GM21381 (cell line): ENCODE measurements around the gene PLG.
A peak's percentile ranks its signal among the peaks of the same experiment; 100 is the strongest.
"Not testable (repeated sequence)": the region's sequence is repeated elsewhere in the genome, so short reads cannot be mapped to it uniquely, and the experiment has no call there.

ENCODE experiments used
- ATAC-seq: cut with Tn5 transposase; IDR thresholded peaks from one replicate; pipeline ENCODE4 v1.9.1; 2021; ENCODE audit warnings: mild to moderate bottlenecking, moderate library complexity; ENCODE audit not compliant: unreplicated experiment

PLG gene

DNA sequence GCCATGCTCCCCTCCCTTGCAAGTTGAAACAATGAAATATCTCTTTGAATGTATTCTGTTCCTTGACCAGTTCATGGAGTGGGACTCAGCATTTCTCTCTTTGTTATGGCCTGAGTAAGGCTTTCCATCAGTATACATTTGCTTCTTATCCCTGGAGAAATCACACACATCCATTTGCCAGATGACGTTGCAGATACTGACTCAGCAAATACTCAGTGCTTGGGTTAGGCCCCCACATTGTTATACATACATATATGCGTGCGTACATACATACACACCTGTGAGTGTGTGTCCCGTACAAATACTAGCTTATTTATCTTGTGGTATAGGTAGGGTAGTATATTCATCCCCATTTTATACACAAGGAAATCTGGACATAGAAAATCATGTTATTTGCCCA lies 72.4 kb downstream of the PLG start:
- ATAC-seq: no peak

GRCh38 chr6:160775792-160776580 lies 73.9 kb downstream of the PLG start:
- ATAC-seq: no peak

- not testable (repeated sequence) for ATAC-seq
Measured at GRCh38 chr6:160779095-160779494, 77.1 kb downstream of the PLG start.

DNA sequence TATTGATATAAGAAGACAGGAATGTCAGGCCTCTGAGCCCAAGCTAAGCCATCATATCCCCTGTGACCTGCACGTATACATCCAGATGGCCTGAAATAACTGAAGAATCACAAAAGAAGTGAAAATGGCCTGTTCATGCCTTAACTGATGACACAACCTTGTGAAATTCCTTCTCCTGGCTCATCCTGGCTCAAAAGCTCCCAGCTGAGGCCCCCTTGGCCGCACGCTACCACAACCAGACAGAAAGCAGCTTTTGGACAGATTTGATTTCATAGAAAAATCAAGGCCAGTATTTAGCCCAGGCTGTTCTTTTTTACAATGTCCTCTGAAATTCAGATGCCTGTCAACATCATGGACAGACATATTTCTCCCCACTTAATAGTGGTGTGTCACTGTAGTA lies 78.6 kb downstream of the PLG start:
- ATAC-seq: not testable (repeated sequence)

- no peak for ATAC-seq
Measured at GRCh38 chr6:160781298-160781697, 79.3 kb downstream of the PLG start.

GRCh38 chr6:160782228-160782627 lies 80.2 kb downstream of the PLG start:
- no peak for ATAC-seq

- no peak for ATAC-seq
Measured at GRCh38 chr6:160783741-160784140, 81.7 kb downstream of the PLG start.

DNA sequence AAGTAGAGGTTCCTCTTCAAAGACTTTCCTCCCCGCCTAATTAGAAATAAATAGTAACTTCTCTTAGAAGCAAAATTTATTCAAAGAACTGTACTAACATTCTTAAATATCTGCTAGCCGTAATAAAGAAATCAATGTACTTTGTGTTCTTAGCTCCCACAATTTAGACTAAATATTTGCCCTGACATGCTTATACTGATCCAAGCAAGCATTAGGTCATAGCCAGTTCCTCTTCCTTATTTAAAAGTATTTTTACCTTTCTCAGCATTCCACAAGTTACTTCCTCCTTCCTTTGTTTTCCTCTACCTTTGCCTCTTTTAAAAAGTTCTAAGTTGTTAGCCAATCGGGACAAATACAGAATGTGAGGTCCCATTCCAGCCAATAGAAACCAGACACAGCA lies 86.1 kb downstream of the PLG start:
- not testable (repeated sequence) for ATAC-seq

GRCh38 chr6:160788806-160789205 lies 86.8 kb downstream of the PLG start:
- no peak for ATAC-seq

GRCh38 chr6:160789263-160790027 lies 87.4 kb downstream of the PLG start:
- ATAC-seq: no peak

GRCh38 chr6:160790028-160790792 lies 88.2 kb downstream of the PLG start:
- ATAC-seq: peak; percentile 43

DNA sequence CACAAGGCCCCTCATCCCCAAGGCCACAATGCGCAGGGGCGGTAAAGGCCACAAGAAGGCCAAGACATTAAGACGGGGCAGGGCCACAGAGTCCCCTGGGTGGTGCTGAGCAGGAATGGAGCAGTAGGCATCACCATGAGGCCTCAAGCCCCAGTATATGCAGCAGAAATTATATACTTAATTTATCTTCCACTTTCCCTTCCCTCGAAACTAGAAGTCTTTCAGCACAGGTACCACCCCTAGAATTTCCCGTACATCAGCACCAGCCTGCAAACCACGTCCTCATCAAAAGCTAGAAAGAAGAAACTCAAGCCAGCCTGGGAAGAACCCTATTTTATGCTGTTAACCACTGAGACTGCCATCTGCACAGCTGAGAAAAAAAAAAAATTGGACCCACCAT lies 89.4 kb downstream of the PLG start:
- ATAC-seq: peak; percentile 57

DNA sequence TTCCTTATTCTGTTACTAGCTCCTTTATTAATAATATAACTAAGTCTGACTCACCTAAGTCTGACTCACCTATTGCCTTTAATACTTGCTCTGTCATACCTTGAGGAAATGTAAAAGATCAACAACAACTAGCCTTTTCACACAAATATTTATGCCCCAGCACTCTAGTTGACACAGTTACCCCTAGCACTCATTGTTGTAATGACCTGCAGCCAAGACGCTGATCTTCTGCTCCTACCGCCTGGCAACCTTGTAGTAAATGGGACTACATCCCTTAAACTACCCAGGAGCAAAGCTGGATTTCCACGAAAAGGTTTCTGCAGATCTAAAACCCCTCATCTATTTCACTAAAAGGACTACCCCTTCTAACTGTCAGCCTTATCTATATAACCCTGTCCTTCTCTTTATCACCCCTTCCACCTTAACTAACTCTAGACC lies 90.0 kb downstream of the PLG start:
- peak; percentile 40 for ATAC-seq

- ATAC-seq: no peak
Measured at GRCh38 chr6:160792708-160793107, 90.7 kb downstream of the PLG start.

- ATAC-seq: no peak
Measured at GRCh38 chr6:160793652-160794051, 91.6 kb downstream of the PLG start.

- ATAC-seq: no peak
Measured at GRCh38 chr6:160795721-160796120, 93.7 kb downstream of the PLG start.

GRCh38 chr6:160798625-160799024 lies 96.6 kb downstream of the PLG start:
- no peak for ATAC-seq

- ATAC-seq: no peak
Measured at GRCh38 chr6:160799801-160800506, 97.9 kb downstream of the PLG start.

GRCh38 chr6:160801418-160801817 lies 99.4 kb downstream of the PLG start:
- ATAC-seq: no peak

DNA sequence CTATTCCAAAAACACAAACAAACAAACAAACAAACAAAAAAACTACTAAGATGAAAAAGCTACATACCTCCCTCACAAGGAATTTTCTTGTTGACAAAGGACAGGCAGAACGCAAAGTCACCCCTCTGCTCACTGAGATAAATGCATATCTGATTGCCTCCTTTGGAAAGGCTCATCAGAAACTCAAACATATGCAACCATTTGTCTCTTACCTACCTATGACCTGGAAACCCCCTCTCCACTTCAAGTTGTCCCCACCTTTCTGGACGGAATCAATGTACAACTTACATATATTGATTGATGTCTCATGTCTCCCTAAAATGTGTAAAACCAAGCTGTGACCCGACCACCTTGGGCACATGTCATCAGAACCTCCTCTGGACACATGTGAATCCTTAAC lies 100.0 kb downstream of the PLG start:
- not testable (repeated sequence) for ATAC-seq
